ENCODE data around the gene RPL12.

Gene RPL12

DNA sequence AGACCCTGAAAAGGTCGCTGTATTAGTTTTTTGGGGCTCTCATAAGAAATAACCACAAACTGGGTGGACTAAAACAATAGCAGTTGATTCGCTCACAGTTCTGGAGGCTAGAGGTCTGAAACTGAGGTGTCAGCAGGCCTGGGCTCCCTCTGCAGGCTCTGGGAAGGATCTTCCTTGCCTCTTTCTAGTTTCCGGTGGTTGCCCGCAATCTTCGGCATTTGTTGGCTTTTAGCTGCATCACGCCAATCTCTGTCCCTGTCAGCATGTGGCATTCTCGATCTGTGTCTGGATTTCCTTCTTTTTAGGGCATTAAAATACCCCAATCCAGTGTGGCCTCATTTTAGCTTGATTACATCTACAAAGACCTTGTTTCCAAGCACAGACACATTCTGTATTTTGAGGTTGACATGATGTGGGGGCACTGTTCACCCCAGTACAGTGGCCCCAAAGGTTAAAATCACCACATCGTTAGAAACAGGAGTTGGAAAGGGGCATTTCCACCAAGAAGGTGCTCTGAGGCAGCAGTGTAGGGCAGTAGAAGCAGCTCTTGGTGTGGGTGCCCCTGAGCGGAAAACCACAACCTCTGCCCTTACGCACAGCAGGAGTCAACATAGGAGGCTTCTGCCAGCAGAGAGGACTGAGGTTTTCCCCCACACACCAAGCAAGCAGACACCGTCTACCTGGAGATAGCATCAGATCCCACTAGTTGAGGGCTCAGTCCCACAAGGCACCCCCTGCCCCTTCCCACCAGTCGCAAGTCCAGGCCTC lies 13.5 kb downstream of the RPL12 start:
- no peak for DNase-seq

DNA sequence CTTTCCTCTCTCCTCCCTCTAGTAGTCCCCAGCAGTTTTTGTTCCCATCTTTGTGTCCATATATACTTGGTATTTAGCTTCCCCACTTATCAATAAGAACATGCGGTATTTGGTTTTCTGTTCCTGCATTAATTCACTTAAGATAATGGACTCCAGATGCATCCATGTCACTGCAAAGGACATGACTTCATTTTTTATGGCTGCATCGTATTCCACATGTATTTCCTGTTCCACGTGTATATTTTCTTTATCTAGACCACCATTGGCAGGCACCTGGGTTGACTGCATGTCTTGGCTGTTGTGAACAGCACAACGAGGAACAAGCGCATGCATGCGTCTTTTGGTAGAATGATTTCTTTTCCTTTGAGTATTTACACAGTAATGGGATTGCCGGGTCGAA lies 20.8 kb downstream of the RPL12 start:
- no peak for DNase-seq

- DNase-seq: no peak
Measured at GRCh38 chr9:127428348-127428747, 22.9 kb downstream of the RPL12 start.

GRCh38 chr9:127426756-127427155 lies 24.4 kb downstream of the RPL12 start:
- DNase-seq: no peak

DNA sequence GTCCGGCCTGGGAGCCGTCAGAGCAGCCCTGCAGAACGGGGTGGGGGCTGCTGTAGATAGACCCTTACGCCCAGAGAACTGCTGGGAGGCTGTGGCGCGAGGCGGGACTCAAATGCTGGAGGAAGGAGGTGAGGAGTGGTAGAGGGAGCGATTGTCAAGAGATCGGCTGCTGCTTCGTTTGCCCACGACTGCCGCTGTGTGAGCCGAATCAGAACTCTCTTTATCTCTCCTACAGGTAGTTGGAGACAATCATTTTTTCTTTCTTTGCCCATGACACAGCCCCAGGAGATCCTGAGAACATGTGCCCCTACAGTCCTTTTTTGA lies 26.6 kb downstream of the RPL12 start:
- DNase-seq: no peak

GRCh38 chr9:127423934-127424675 lies 27.1 kb downstream of the RPL12 start, which contains the start of gene ZNF79:
TSS of gene ZNF79 (plus strand) at chr9:127424382. CDS start at chr9:127424788, 406 bp downstream.
- DNase-seq: peak; percentile 74

DNA sequence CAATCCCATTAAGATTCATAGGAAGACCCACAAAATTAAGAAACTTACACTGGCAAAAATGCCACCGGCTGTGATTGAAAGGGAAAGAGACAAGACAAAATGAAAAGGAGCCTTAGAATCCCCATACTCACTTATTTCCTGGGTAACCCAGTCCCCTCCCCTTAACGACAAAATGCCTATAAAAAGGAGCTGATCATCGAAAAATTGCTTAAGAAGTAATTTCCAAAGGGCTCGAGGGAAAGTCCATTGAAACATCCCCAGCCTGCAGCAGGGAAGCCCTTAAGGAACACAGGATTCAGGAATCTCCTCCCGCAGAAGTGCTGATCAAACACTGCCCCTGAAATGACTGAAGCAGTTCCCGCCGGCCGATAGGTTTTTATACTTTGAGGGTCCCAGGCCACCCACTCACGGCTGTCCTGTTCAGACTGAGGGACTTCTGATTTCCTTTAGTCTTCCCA lies 27.7 kb downstream of the RPL12 start:
- no peak for DNase-seq

GRCh38 chr9:127422787-127423186 lies 28.4 kb downstream of the RPL12 start:
- no peak for DNase-seq

GRCh38 chr9:127422133-127422782 lies 28.9 kb downstream of the RPL12 start:
- no peak for DNase-seq

DNA sequence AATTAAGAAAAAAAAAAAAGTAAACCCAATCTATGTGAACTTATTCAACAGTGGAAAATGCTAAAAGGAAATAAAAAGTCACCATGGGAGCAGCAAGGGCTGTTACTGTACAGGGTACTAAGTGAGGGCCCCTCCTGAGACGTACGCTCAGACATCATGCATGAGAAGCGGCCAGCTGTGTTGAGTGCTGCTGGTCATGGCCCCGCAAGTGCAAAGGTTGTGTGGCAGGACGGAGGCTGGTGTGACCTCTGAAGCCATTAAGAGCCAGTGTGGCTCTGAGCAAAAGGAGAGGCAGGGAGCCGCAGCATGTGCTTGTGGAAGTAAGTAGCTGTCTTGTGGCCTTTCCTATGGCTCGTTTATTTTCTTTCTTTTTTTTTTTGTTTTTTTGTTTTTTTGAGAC lies 30.1 kb downstream of the RPL12 start:
- DNase-seq: no peak

GRCh38 chr9:127419348-127419747 lies 31.9 kb downstream of the RPL12 start:
- DNase-seq: no peak

DNA sequence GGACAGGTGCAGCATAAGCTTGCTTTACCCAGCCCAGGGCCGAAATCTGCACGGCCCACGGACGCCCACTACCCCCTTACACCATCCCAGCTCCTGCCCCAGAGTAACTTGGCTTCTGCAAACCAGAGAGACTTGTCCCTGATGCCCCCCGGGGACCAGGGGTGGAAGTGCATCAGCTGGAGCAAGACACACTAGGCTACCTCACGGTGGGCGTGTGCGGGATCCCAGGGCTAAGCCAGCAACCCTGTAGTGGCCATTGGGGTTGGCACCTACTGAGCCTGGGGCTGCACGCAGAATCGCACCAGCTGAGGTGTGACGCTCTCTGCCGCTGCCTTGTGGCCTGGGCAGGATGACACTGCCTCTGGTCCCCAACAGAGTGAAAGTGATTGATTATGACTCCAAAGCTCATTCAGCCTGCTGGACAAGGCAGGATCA lies 33.2 kb downstream of the RPL12 start:
- DNase-seq: no peak

- DNase-seq: peak; percentile 40
Measured at GRCh38 chr9:127417131-127418036, 33.8 kb downstream of the RPL12 start.

GRCh38 chr9:127415657-127416056 lies 35.5 kb downstream of the RPL12 start:
- no peak for DNase-seq

GRCh38 chr9:127415141-127415540 lies 36.1 kb downstream of the RPL12 start:
- DNase-seq: no peak

GRCh38 chr9:127411122-127411521 lies 40.1 kb downstream of the RPL12 start:
- no peak for DNase-seq

DNA sequence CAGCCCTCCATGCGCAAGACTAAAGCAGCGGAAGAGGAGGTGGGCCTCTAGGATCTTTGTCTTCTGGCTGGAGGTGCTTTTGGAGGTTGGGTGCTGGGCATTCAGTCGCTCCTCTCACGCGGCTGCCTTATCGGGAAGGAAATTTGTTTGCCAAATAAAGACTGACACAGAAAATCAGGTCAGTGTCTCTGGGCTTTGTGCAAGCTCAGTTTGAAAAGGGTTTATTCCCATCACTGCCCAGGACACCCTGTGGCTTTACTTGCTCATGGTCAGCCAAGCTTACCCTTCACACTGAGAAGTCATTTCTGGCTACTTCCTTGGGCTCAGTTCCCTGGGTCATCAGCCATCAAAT lies 43.7 kb downstream of the RPL12 start:
- DNase-seq: no peak

GRCh38 chr9:127406799-127407491 lies 44.3 kb downstream of the RPL12 start:
- no peak for DNase-seq

- DNase-seq: no peak
Measured at GRCh38 chr9:127405344-127406125, 45.7 kb downstream of the RPL12 start.

DNA sequence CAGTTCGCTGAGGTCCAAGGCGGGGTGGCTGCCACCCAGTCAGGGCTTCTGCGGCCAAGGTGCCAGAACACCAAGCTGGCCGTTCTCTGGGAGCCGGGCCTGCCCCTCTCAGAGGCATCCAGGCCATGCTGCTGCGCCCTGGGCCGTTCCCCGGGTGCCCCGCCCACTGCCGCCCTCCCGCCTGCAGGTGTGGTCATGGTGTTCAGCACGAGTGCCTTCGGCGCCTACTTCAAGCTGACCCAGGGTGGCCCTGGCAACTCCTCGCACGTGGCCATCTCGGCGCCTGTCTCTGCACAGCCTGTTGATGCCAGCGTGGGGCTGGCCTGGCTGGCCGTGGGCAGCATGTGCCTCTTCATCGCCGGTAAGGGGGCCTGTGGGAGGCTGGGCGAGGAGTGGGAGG lies 46.6 kb downstream of the RPL12 start:
- DNase-seq: no peak

GRCh38 chr9:127403507-127404192 lies 47.6 kb downstream of the RPL12 start:
- no peak for DNase-seq

All from NCI-H446 treated with DMSO at 0.1 percent for 48 hours (cell line).